Smooth muscle cell (in vitro differentiated cells): ENCODE data around the gene PTPRN2. TPM values are rescaled to one million over a fixed set of nuclear protein-coding genes. Genes with fewer than 3 reads are reported as not detected.

Source experiments
- DNase-seq: peaks from one replicate; lab custom pipeline; 2025; ENCODE audit not compliant: unreplicated experiment; lab: John Stamatoyannopoulos, UW
- H2AFZ ChIP-seq: fragments of 200-600 bp; sonication (generic); 2 replicates; pipeline ENCODE4 v1.6.0; 2016; ENCODE audit warnings: antibody characterized with exemption, low read depth, mild to moderate bottlenecking
- H3F3A ChIP-seq: fragments of 200-600 bp; sonication (generic); 2 replicates; pipeline ENCODE4 v1.6.0; 2017; ENCODE audit warnings: antibody characterized with exemption, low read depth
- H3K27ac ChIP-seq: fragments of 200-600 bp; sonication (generic); 2 replicates; pipeline ENCODE4 v1.5.1; 2016; ENCODE audit warnings: low read depth, mild to moderate bottlenecking
- H3K27me3 ChIP-seq: fragments of 200-600 bp; sonication (generic); 2 replicates; pipeline ENCODE4 v1.6.1; 2016; ENCODE audit warnings: low read depth, mild to moderate bottlenecking
- H3K36me3 ChIP-seq: fragments of 200-600 bp; sonication (generic); 2 replicates; pipeline ENCODE4 v1.5.1; 2016; ENCODE audit warnings: low read depth
- H3K4me1 ChIP-seq: fragments of 200-600 bp; sonication (generic); 2 replicates; pipeline ENCODE4 v1.5.1; 2016; ENCODE audit warnings: low read depth
- H3K4me2 ChIP-seq: fragments of 200-600 bp; sonication (generic); 2 replicates; pipeline ENCODE4 v1.6.0; 2016; ENCODE audit warnings: mild to moderate bottlenecking
- H3K4me3 ChIP-seq: fragments of 200-600 bp; sonication (generic); 2 replicates; pipeline ENCODE4 v1.5.1; 2016; ENCODE audit warnings: mild to moderate bottlenecking
- H3K79me2 ChIP-seq: fragments of 200-600 bp; sonication (generic); 2 replicates; pipeline ENCODE4 v1.6.0; 2016; ENCODE audit warnings: low read depth, mild to moderate bottlenecking
- H3K9ac ChIP-seq: fragments of 200-600 bp; sonication (generic); 2 replicates; pipeline ENCODE4 v1.6.0; 2016; ENCODE audit warnings: low read depth
- H3K9me3 ChIP-seq: fragments of 200-600 bp; sonication (generic); replicated peaks from 2 replicates; pipeline ENCODE4 v1.5.1; 2016; ENCODE audit warnings: low read depth
- H4K20me1 ChIP-seq: fragments of 200-600 bp; sonication (generic); 2 replicates; pipeline ENCODE4 v1.6.0; 2016; ENCODE audit warnings: low read depth
- CTCF ChIP-seq: fragments of 200-600 bp; sonication (generic); IDR thresholded peaks from 2 replicates; pipeline ENCODE4 v1.5.1; 2017; ENCODE audit warnings: borderline replicate concordance, mild to moderate bottlenecking, antibody characterized with exemption; ENCODE audit not compliant: insufficient read depth, poor library complexity, severe bottlenecking
- WGBS: methylation state at CpG from one replicate; pipeline ENCODE4 v1.1.7; 2016; ENCODE audit warnings: low lambda C conversion rate; 5-methylcytosine and 5-hydroxymethylcytosine counted together
- polyA plus RNA-seq: library from polyadenylated mRNA; unstranded; fragments of >200 nt; fragmentation: Nextera tagmentation; extraction: Ambion mirVana; gene quantifications from 2 replicates; pipeline ENCODE4 v1.2.1, GENCODE V29; 2016
- total RNA-seq: library from RNA; depleted of rRNA; stranded (reverse); fragments of >200 nt; gene quantifications from 2 replicates; pipeline ENCODE4 v1.2.3, GENCODE V29; 2014

The PTPRN2 gene
- total and polyA plus RNA-seq, 2 experiments from 2014 or later: 0.09 to 0.87 TPM

GRCh38 chr7:158383665-158384064 is 204.0 kb downstream of the PTPRN2 start:
- no peak for TF ChIP-seq CTCF
- no peak for DNase-seq
- no peak overlapping the region for H2AFZ ChIP-seq
- no peak overlapping the region for H3K4me3 ChIP-seq
- no peaks in the 10 kb centered on the region for H3F3A ChIP-seq
- no peak overlapping the region for H3K4me2 ChIP-seq
- no peaks in the 10 kb centered on the region for H3K27me3 ChIP-seq
- no peaks in the 10 kb centered on the region for H4K20me1 ChIP-seq
- no peaks in the 10 kb centered on the region for H3K36me3 ChIP-seq
- no peak overlapping the region for H3K27ac ChIP-seq
- H3K4me1 ChIP-seq: no peaks in the 10 kb centered on the region
- H3K9ac ChIP-seq: no peak overlapping the region
- WGBS: 79% methylated on average over 8 of the region's 8 CpGs
- no peaks in the 10 kb centered on the region for H3K9me3 ChIP-seq
- no peaks in the 10 kb centered on the region for H3K79me2 ChIP-seq

- 62% methylated on average over 10 of the region's 10 CpGs for whole genome bisulfite sequencing
- H3K79me2 ChIP-seq: no peaks in the 10 kb centered on the region
- no peak for DNase-seq
- no peak overlapping the region for H3K4me3 ChIP-seq
- no peak overlapping the region for H3K27ac ChIP-seq
- no peak overlapping the region for H3K4me2 ChIP-seq
- H3K4me1 ChIP-seq: no peaks in the 10 kb centered on the region
- no peaks in the 10 kb centered on the region for H3K9me3 ChIP-seq
- H4K20me1 ChIP-seq: no peaks in the 10 kb centered on the region
- no peak overlapping the region for H3K9ac ChIP-seq
- no peak overlapping the region for H2AFZ ChIP-seq
- no peaks in the 10 kb centered on the region for H3F3A ChIP-seq
- no peaks in the 10 kb centered on the region for H3K36me3 ChIP-seq
- TF ChIP-seq CTCF: no peak
- no peaks in the 10 kb centered on the region for H3K27me3 ChIP-seq
Observed at GRCh38 chr7:158382363-158383254, 205.0 kb downstream of the PTPRN2 start.

GRCh38 chr7:158381956-158382355 is 205.7 kb downstream of the PTPRN2 start:
- H3K4me3 ChIP-seq: no peak overlapping the region
- no peak overlapping the region for H3K27ac ChIP-seq
- no peaks in the 10 kb centered on the region for H3K27me3 ChIP-seq
- no peak for TF ChIP-seq CTCF
- no peaks in the 10 kb centered on the region for H3K4me1 ChIP-seq
- H3K79me2 ChIP-seq: no peaks in the 10 kb centered on the region
- no peak for DNase-seq
- H3F3A ChIP-seq: no peaks in the 10 kb centered on the region
- no peak overlapping the region for H3K4me2 ChIP-seq
- no peaks in the 10 kb centered on the region for H3K36me3 ChIP-seq
- no peak overlapping the region for H2AFZ ChIP-seq
- H4K20me1 ChIP-seq: no peaks in the 10 kb centered on the region
- H3K9ac ChIP-seq: no peak overlapping the region
- H3K9me3 ChIP-seq: no peaks in the 10 kb centered on the region
- 77% methylated on average over 3 of the region's 3 CpGs for WGBS

DNA sequence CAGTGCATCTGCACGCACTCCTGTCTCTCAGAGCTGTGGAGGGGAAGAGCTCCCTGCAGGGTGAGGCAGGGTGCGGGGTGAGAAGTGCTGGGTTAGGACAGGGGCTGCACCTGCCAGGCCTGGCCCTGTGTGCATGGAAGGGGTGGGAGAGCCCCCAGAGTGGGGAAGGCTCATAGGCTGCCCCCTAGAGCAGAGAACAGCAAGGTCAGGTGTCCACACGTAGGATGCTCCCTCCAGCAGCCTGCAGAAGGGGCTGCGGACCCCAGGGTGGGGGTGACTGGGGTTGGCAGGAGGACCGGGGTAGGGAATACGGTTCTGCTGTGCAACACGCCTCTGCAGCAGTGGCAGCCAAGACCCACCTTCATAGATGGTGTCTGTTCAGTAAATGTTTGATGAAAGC is 208.6 kb downstream of the PTPRN2 start:
- H3K36me3 ChIP-seq: no peaks in the 10 kb centered on the region
- no peaks in the 10 kb centered on the region for H3K4me1 ChIP-seq
- DNase-seq: no peak
- no peak overlapping the region for H3K9ac ChIP-seq
- no peak overlapping the region for H3K4me3 ChIP-seq
- H4K20me1 ChIP-seq: no peaks in the 10 kb centered on the region
- H3K79me2 ChIP-seq: no peaks in the 10 kb centered on the region
- WGBS: 86% methylated on average over 7 of the region's 7 CpGs
- no peaks in the 10 kb centered on the region for H3K9me3 ChIP-seq
- no peak overlapping the region for H3K4me2 ChIP-seq
- H2AFZ ChIP-seq: no peak overlapping the region
- no peak overlapping the region for H3K27ac ChIP-seq
- no peak for TF ChIP-seq CTCF
- H3K27me3 ChIP-seq: no peaks in the 10 kb centered on the region
- H3F3A ChIP-seq: no peaks in the 10 kb centered on the region
